ENCODE data around the gene CAPZA2. TPM values are rescaled to one million over a fixed set of nuclear protein-coding genes. Genes with fewer than 3 reads are reported as not detected.

Gene CAPZA2
- total and polyA plus RNA-seq, 9 of the 15 experiments (the other 6 are each of a cell fraction or from before 2014, with no cell fraction given), result 67.0 to 524 (median 176) TPM

GRCh38 chr7:116952635-116953371 lies 90.4 kb downstream of the CAPZA2 start (continued):
- TF ChIP-seq ZBTB40 (IDR thresholded peaks at IDR 0.05) (peak; percentile 67), ZBTB40 (CRISPR knock-in tag; IDR thresholded peaks at IDR 0.05) (no peak), FUS (optimal IDR thresholded peaks at IDR 0.05; ENCODE audit: low read depth, low read length) (no peak), SMARCA4 (IDR thresholded peaks at IDR 0.05) (peak; percentile 66), CREB1 (IDR thresholded peaks at IDR 0.05) (no peak; the same call in none of the 2 replicates), CREB1 (CRISPR knock-in tag; IDR thresholded peaks at IDR 0.05) (no peak), TRIM28 (IDR thresholded peaks at IDR 0.05) (no peak), ZNF311 (CRISPR knock-in tag; IDR thresholded peaks at IDR 0.05) (no peak), FOXA3 (CRISPR knock-in tag; conservative IDR thresholded peaks at IDR 0.05 in 1 of 2, IDR thresholded peaks at IDR 0.05 in 1 of 2) (no peak), SNAPC5 (CRISPR knock-in tag; IDR thresholded peaks at IDR 0.05) (no peak), ZBTB17 (CRISPR knock-in tag; IDR thresholded peaks at IDR 0.05) (no peak), EP400 (IDR thresholded peaks at IDR 0.05) (peak; percentile 56; the same call in 1 of the 2 replicates), RBM22 (IDR thresholded peaks at IDR 0.05; ENCODE audit: low read depth, low read length, poor library complexity, severe bottlenecking) (no peak)
- TF ChIP-seq, protein P1, sequence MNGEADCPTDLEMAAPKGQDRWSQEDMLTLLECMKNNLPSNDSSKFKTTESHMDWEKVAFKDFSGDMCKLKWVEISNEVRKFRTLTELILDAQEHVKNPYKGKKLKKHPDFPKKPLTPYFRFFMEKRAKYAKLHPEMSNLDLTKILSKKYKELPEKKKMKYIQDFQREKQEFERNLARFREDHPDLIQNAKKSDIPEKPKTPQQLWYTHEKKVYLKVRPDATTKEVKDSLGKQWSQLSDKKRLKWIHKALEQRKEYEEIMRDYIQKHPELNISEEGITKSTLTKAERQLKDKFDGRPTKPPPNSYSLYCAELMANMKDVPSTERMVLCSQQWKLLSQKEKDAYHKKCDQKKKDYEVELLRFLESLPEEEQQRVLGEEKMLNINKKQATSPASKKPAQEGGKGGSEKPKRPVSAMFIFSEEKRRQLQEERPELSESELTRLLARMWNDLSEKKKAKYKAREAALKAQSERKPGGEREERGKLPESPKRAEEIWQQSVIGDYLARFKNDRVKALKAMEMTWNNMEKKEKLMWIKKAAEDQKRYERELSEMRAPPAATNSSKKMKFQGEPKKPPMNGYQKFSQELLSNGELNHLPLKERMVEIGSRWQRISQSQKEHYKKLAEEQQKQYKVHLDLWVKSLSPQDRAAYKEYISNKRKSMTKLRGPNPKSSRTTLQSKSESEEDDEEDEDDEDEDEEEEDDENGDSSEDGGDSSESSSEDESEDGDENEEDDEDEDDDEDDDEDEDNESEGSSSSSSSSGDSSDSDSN (IDR thresholded peaks at IDR 0.05; ENCODE audit: borderline replicate concordance in 1 of 2, low read depth in 2 of 2, low read length in 2 of 2), result peak in 1 of 2 experiments; percentile 32; a peak in 2 of 4 replicates
- TF ChIP-seq, protein P2, sequence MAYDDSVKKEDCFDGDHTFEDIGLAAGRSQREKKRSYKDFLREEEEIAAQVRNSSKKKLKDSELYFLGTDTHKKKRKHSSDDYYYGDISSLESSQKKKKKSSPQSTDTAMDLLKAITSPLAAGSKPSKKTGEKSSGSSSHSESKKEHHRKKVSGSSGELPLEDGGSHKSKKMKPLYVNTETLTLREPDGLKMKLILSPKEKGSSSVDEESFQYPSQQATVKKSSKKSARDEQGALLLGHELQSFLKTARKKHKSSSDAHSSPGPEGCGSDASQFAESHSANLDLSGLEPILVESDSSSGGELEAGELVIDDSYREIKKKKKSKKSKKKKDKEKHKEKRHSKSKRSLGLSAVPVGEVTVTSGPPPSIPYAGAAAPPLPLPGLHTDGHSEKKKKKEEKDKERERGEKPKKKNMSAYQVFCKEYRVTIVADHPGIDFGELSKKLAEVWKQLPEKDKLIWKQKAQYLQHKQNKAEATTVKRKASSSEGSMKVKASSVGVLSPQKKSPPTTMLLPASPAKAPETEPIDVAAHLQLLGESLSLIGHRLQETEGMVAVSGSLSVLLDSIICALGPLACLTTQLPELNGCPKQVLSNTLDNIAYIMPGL (CRISPR knock-in tag; IDR thresholded peaks at IDR 0.05), result no peak

Data from K562 (cell line).